Measurements from ENCODE around the gene EGLN3.

DNA sequence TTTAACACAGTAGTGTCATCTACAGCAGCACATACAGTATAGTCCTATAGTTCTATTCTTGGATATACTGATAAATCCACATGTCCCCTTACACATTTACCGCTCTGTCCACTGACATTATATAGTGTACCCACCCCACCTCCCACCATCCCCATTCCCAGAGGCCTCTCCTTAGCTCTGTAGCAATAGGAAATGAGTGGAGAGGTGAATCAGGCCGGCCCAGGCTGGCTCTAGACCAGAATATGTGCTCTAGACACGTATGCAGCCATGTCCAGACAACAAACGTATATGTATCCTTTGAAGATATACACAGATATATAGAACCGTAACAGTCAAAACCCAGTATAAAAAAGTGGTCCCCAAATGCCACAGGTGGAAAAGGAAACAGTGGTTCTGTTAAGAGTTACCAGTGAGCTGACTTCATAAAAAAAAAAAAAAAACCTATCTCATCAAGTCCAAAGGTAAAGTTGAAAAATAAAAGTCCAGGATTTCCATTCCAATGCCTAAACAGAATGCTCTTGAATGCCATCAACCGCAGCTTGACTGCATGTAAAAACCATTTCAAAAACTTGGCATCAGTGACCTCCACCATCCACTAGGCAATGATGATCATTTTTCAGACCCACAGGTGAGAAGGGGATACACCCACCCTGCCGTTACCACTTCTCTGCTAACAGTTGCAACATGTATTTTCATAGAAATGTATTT is 16.7 kb downstream of the EGLN3 start:
- no peak for TF ChIP-seq EP300 (conservative IDR thresholded peaks at IDR 0.05; ENCODE audit: poor library complexity, severe bottlenecking)
- TF ChIP-seq EZH2 (IDR thresholded peaks at IDR 0.05; ENCODE audit: borderline replicate concordance, insufficient read depth, low read length, poor library complexity, severe bottlenecking) = no peak
- TF ChIP-seq, protein P1, sequence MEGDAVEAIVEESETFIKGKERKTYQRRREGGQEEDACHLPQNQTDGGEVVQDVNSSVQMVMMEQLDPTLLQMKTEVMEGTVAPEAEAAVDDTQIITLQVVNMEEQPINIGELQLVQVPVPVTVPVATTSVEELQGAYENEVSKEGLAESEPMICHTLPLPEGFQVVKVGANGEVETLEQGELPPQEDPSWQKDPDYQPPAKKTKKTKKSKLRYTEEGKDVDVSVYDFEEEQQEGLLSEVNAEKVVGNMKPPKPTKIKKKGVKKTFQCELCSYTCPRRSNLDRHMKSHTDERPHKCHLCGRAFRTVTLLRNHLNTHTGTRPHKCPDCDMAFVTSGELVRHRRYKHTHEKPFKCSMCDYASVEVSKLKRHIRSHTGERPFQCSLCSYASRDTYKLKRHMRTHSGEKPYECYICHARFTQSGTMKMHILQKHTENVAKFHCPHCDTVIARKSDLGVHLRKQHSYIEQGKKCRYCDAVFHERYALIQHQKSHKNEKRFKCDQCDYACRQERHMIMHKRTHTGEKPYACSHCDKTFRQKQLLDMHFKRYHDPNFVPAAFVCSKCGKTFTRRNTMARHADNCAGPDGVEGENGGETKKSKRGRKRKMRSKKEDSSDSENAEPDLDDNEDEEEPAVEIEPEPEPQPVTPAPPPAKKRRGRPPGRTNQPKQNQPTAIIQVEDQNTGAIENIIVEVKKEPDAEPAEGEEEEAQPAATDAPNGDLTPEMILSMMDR (IDR thresholded peaks at IDR 0.05; ENCODE audit: poor library complexity, severe bottlenecking) = no peak
- TF ChIP-seq, protein P2, sequence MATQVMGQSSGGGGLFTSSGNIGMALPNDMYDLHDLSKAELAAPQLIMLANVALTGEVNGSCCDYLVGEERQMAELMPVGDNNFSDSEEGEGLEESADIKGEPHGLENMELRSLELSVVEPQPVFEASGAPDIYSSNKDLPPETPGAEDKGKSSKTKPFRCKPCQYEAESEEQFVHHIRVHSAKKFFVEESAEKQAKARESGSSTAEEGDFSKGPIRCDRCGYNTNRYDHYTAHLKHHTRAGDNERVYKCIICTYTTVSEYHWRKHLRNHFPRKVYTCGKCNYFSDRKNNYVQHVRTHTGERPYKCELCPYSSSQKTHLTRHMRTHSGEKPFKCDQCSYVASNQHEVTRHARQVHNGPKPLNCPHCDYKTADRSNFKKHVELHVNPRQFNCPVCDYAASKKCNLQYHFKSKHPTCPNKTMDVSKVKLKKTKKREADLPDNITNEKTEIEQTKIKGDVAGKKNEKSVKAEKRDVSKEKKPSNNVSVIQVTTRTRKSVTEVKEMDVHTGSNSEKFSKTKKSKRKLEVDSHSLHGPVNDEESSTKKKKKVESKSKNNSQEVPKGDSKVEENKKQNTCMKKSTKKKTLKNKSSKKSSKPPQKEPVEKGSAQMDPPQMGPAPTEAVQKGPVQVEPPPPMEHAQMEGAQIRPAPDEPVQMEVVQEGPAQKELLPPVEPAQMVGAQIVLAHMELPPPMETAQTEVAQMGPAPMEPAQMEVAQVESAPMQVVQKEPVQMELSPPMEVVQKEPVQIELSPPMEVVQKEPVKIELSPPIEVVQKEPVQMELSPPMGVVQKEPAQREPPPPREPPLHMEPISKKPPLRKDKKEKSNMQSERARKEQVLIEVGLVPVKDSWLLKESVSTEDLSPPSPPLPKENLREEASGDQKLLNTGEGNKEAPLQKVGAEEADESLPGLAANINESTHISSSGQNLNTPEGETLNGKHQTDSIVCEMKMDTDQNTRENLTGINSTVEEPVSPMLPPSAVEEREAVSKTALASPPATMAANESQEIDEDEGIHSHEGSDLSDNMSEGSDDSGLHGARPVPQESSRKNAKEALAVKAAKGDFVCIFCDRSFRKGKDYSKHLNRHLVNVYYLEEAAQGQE (IDR thresholded peaks at IDR 0.05; ENCODE audit: borderline replicate concordance) = no peak
- TF ChIP-seq TAF1 (IDR thresholded peaks at IDR 0.05; ENCODE audit: low read depth) = no peak
- TF ChIP-seq MXI1 (conservative IDR thresholded peaks at IDR 0.05; ENCODE audit: poor library complexity, severe bottlenecking) = no peak

Measured in neural cell (in vitro differentiated cells).